Karpas-422 (cell line): ENCODE results near the gene NLK. TPM values are rescaled to one million over a fixed set of nuclear protein-coding genes. Genes with fewer than 3 reads are reported as not detected.
A peak's percentile ranks its signal among the peaks of the same experiment; 100 is the strongest.
"Not testable (repeated sequence)": the region's sequence is repeated elsewhere in the genome, so short reads cannot be mapped to it uniquely, and the experiment has no call there.

Experiments used
- DNase-seq: peaks from one replicate; pipeline ENCODE4 v3.0.0-alpha.2; 2015
- H2AFZ ChIP-seq: fragments of 200-600 bp; sonication (generic); 2 replicates; pipeline ENCODE4 v1.6.1; 2014; ENCODE audit warnings: antibody characterized with exemption, low read length, mixed read lengths
- H3K27ac ChIP-seq: fragments of 200-600 bp; sonication (generic); 2 replicates; pipeline ENCODE4 v1.5.1; 2014; ENCODE audit warnings: mild to moderate bottlenecking, low read length, moderate library complexity
- H3K27me3 ChIP-seq: fragments of 200-600 bp; sonication (generic); 2 replicates; pipeline ENCODE4 v1.6.1; 2014; ENCODE audit warnings: low read length, mixed read lengths
- H3K36me3 ChIP-seq: fragments of 200-600 bp; sonication (generic); 2 replicates; pipeline ENCODE4 v1.6.1; 2014; ENCODE audit warnings: low read length, mixed read lengths; ENCODE audit not compliant: insufficient read depth
- H3K4me1 ChIP-seq: fragments of 200-600 bp; sonication (generic); 2 replicates; pipeline ENCODE4 v1.6.1; 2014; ENCODE audit warnings: mild to moderate bottlenecking, low read length, mixed read lengths
- H3K4me2 ChIP-seq: fragments of 200-600 bp; sonication (generic); 2 replicates; pipeline ENCODE4 v1.6.1; 2014; ENCODE audit warnings: low read length, low read depth, mild to moderate bottlenecking; ENCODE audit not compliant: poor library complexity, severe bottlenecking
- H3K4me3 ChIP-seq: fragments of 200-600 bp; sonication (generic); 2 replicates; pipeline ENCODE4 v1.5.1; 2014; ENCODE audit warnings: mild to moderate bottlenecking, antibody characterized with exemption, low read length, mixed read lengths
- H3K79me2 ChIP-seq: fragments of 200-600 bp; sonication (generic); 2 replicates; pipeline ENCODE4 v1.6.1; 2014; ENCODE audit warnings: mild to moderate bottlenecking, low read length, mixed read lengths
- H3K9ac ChIP-seq: fragments of 200-600 bp; sonication (generic); 2 replicates; pipeline ENCODE4 v1.6.0; 2014; ENCODE audit warnings: low read length
- H3K9me2 ChIP-seq: fragments of 200-600 bp; sonication (generic), shearing (Covaris generic); replicated peaks from 2 replicates; pipeline ENCODE4 v1.6.0; 2014; ENCODE audit warnings: mild to moderate bottlenecking, low read length, moderate library complexity; ENCODE audit not compliant: insufficient read depth
- H3K9me3 ChIP-seq: fragments of 300-700, 200-600 bp; sonication (generic); 2 replicates; pipeline ENCODE4 v1.6.1; 2014; ENCODE audit warnings: low read length, mixed read lengths
- H4K20me1 ChIP-seq: fragments of 200-600 bp; sonication (generic); 2 replicates; pipeline ENCODE4 v1.6.1; 2014; ENCODE audit warnings: mild to moderate bottlenecking, antibody characterized with exemption, low read length, low read depth; ENCODE audit not compliant: insufficient read depth
- total RNA-seq: library from RNA; depleted of rRNA; stranded (reverse); fragments of >200 nt; shearing (Covaris generic); gene quantifications from 2 replicates; pipeline ENCODE4 v1.2.3, GENCODE V29; 2014; ENCODE audit warnings: low replicate concordance

NLK gene
- total RNA-seq, 1 experiment from 2014 or later, result 60.0 TPM

GRCh38 chr17:28181568-28181967 lies 139.1 kb downstream of the NLK start:
- no peaks in the 10 kb centered on the region for H3K27me3 ChIP-seq
- H3K9ac ChIP-seq, result no peak overlapping the region
- H3K36me3 ChIP-seq, result peaks cover 18% of the 10 kb centered on the region
- no peak for DNase-seq
- no peak overlapping the region for H3K4me2 ChIP-seq
- peaks cover 5% of the 10 kb centered on the region; the same call in 1 of the 2 replicates for H3K79me2 ChIP-seq
- H2AFZ ChIP-seq, result no peak overlapping the region
- H4K20me1 ChIP-seq, result no peaks in the 10 kb centered on the region
- H3K27ac ChIP-seq, result no peak overlapping the region
- H3K9me2 ChIP-seq, result no peaks in the 10 kb centered on the region
- no peaks in the 10 kb centered on the region; the same call in 1 of the 2 replicates for H3K9me3 ChIP-seq
- no peak overlapping the region for H3K4me3 ChIP-seq
- no peaks in the 10 kb centered on the region for H3K4me1 ChIP-seq

DNA sequence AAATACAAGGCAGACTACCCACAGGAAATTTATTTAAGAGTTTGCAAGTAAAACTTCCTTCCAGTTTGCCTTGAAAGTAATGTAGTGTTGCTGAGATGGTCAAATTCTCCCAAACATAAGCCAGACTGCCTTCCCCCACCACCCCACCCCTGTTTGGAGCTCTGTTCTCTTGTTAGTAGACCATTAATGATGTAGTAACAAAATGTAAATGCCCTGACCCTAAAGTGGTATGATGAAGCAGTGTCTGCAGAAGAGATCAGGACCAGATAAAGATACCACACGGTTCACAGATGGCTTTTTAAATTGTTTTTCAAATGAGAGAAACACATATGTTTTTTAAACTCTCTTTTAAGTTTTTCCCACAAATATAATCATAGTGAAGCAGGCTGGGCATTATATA lies 140.1 kb downstream of the NLK start:
- H3K27me3 ChIP-seq, result no peaks in the 10 kb centered on the region
- DNase-seq, result no peak
- H3K4me2 ChIP-seq, result no peak overlapping the region
- no peaks in the 10 kb centered on the region for H3K4me1 ChIP-seq
- H3K27ac ChIP-seq, result no peak overlapping the region
- H4K20me1 ChIP-seq, result no peaks in the 10 kb centered on the region
- H2AFZ ChIP-seq, result no peak overlapping the region
- H3K36me3 ChIP-seq, result peaks cover 13% of the 10 kb centered on the region
- peaks cover 5% of the 10 kb centered on the region; the same call in 1 of the 2 replicates for H3K79me2 ChIP-seq
- H3K9me2 ChIP-seq, result no peaks in the 10 kb centered on the region
- no peak overlapping the region for H3K4me3 ChIP-seq
- H3K9ac ChIP-seq, result no peak overlapping the region
- H3K9me3 ChIP-seq, result no peaks in the 10 kb centered on the region; the same call in 1 of the 2 replicates

DNA sequence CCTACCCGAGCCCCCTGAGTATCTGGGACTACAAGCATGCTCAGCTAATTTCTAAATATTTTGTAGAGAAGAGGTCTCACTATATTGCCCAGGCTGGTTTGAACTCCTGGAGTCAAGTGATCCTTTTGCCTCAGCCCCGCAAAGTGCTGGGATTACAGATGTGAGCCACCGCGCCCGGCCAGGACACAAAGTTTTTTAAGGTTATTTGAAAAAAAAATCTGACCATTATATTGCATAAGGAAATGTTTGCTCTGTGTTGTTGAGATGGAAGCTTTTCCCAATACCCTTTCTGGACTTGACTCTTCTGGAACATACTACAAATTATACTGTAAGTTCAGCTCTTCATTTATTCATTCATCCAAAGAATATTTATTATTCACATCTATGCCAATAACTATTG lies 143.2 kb downstream of the NLK start:
- DNase-seq, result no peak
- Histone ChIP-seq H3K79me2 (no peaks in the 10 kb centered on the region), H3K9me2 (no peaks in the 10 kb centered on the region), H3K4me1 (peaks cover 5% of the 10 kb centered on the region), H4K20me1 (no peaks in the 10 kb centered on the region), H3K9ac (no peak overlapping the region), H3K27ac (no peak overlapping the region), H2AFZ (no peak overlapping the region), H3K9me3 (no peaks in the 10 kb centered on the region; the same call in 1 of the 2 replicates), H3K4me2 (no peak overlapping the region), H3K4me3 (no peak overlapping the region), H3K36me3 (peaks cover 13% of the 10 kb centered on the region), H3K27me3 (no peaks in the 10 kb centered on the region)

GRCh38 chr17:28186472-28186871 lies 144.0 kb downstream of the NLK start:
- peaks cover 13% of the 10 kb centered on the region for H3K36me3 ChIP-seq
- not testable (repeated sequence) for H2AFZ ChIP-seq, H3K4me1 ChIP-seq, H3K27ac ChIP-seq, H4K20me1 ChIP-seq, H3K4me2 ChIP-seq, H3K9me3 ChIP-seq, H3K27me3 ChIP-seq, H3K9me2 ChIP-seq, H3K4me3 ChIP-seq, H3K9ac ChIP-seq, DNase-seq, H3K79me2 ChIP-seq

DNA sequence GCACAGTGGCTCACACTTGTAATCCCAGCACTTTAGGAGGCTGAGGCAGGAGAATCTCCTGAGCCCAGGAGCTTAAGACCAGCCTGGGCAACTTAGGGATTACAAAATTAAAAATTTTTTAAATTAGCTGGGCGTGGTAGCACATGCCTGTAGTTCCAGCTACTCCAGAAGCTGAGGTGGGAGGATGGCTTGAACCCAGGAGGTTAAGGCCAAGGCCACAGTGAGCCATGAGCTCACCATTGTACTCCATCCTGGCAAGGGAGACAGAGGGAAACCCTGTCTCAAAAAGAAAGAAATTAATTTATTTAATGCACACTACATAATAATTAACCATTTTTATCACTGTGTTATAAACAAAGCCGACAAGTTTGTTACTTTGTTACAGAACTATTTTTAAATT lies 145.5 kb downstream of the NLK start:
- Histone ChIP-seq H3K4me2 (no peak overlapping the region), H3K27me3 (no peaks in the 10 kb centered on the region), H3K4me1 (peaks cover 5% of the 10 kb centered on the region), H3K27ac (no peak overlapping the region), H3K9ac (no peak overlapping the region), H3K36me3 (peaks cover 13% of the 10 kb centered on the region), H4K20me1 (no peaks in the 10 kb centered on the region), H2AFZ (no peak overlapping the region), H3K4me3 (no peak overlapping the region), H3K9me2 (no peaks in the 10 kb centered on the region), H3K9me3 (no peaks in the 10 kb centered on the region; the same call in 1 of the 2 replicates), H3K79me2 (no peaks in the 10 kb centered on the region)
- no peak for DNase-seq

DNA sequence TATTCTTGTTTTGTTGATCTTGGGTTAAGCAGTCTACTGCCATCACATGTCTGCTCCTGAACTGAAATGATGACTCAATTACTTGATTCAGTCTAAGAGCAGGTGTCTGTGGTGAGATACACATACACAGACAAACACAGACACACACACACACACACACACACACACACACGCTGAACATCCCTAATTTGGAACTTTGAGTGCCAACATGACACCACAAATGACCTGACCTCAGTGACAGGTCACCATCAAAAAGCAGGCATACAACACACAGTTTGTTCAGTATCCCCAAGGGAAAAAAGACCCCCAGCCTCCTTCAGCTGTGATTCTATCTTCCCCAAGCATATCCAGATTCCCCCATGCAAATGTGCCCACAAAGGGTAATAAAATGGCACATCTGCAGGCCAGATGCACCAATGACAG lies 146.4 kb downstream of the NLK start:
- Histone ChIP-seq H3K4me2 (no peak overlapping the region), H3K79me2 (no peaks in the 10 kb centered on the region)

DNA sequence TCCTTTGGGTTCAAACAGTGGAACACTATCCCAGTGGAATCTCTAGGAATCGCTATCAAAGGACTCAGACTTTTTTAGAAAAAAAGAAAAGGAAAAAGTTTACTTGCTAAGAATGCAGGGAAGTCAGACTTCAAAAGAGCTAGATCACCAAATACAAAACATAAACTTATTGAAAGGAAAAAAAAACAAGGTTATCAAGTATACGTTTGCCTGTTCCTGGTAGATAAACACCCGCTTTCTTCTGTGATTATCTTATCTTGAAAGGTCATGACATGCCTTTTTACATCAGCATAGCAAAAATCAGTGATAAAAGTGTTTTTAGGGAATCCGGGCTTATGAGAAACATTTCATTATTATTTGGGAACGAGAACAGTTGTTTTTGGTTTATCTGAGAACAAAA lies 147.2 kb downstream of the NLK start:
- Histone ChIP-seq H3K4me1 (peaks cover 5% of the 10 kb centered on the region), H3K36me3 (peaks cover 23% of the 10 kb centered on the region), H4K20me1 (no peaks in the 10 kb centered on the region), H3K4me2 (no peak overlapping the region), H3K79me2 (no peaks in the 10 kb centered on the region), H3K4me3 (no peak overlapping the region), H3K27ac (peak overlapping the region; percentile 4; the same call in 1 of the 2 replicates), H3K9ac (no peak overlapping the region), H2AFZ (no peak overlapping the region), H3K27me3 (no peaks in the 10 kb centered on the region), H3K9me2 (no peaks in the 10 kb centered on the region), H3K9me3 (no peaks in the 10 kb centered on the region; the same call in 1 of the 2 replicates)
- DNase-seq, result no peak

More for the DNA sequence above, 146.4 kb downstream of the NLK start:
- H2AFZ ChIP-seq, result no peak overlapping the region
- H3K9me3 ChIP-seq, result no peaks in the 10 kb centered on the region; the same call in 1 of the 2 replicates
- no peaks in the 10 kb centered on the region for H3K9me2 ChIP-seq
- no peaks in the 10 kb centered on the region for H3K27me3 ChIP-seq
- H3K27ac ChIP-seq, result 0 out of 2 replicates have a peak overlapping the region, but pooled peaks have one; percentile 4
- no peak overlapping the region for H3K4me3 ChIP-seq
- no peak overlapping the region for H3K9ac ChIP-seq
- no peak for DNase-seq
- no peaks in the 10 kb centered on the region for H4K20me1 ChIP-seq
- peaks cover 15% of the 10 kb centered on the region for H3K36me3 ChIP-seq
- H3K4me1 ChIP-seq, result peaks cover 5% of the 10 kb centered on the region

- Histone ChIP-seq H3K27ac (no peak overlapping the region), H3K79me2 (no peaks in the 10 kb centered on the region), H3K27me3 (no peaks in the 10 kb centered on the region), H3K36me3 (peaks cover 15% of the 10 kb centered on the region), H4K20me1 (no peaks in the 10 kb centered on the region), H2AFZ (no peak overlapping the region), H3K9me2 (no peaks in the 10 kb centered on the region), H3K4me3 (no peak overlapping the region), H3K9me3 (no peaks in the 10 kb centered on the region; the same call in 1 of the 2 replicates), H3K4me2 (no peak overlapping the region), H3K9ac (no peak overlapping the region), H3K4me1 (peaks cover 5% of the 10 kb centered on the region)
- no peak for DNase-seq
These were observed 148.5 kb downstream of the NLK start for GRCh38 chr17:28191018-28191417.
